Left lung (tissue), 10 donors: ENCODE results near the gene CFC1. TPM values are rescaled to one million over a fixed set of nuclear protein-coding genes. Genes with fewer than 3 reads are reported as not detected.
"Not testable (repeated sequence)": the region's sequence is repeated elsewhere in the genome, so short reads cannot be mapped to it uniquely, and the experiment has no call there.

ENCODE experiments used
- ATAC-seq: fragments of 200-7000 bp; cut with Tn5 transposase; one replicate; pipeline ENCODE4 v1.9.1; 2020; ENCODE audit warnings: moderate library complexity
- DNase-seq, 4 donors: peaks; one replicate each; pipeline ENCODE4 v3.0.0-alpha.2; 2013 to 2020
- H3K27ac ChIP-seq, 2 donors: fragments of 200-600 bp; sonication (generic) in 1 of 2; one replicate each; pipeline versions ENCODE4 v1.5.0 to v1.8.0; 2020 to 2021
- H3K27me3 ChIP-seq, 2 donors: fragments of 200-600 bp; sonication (generic) in 1 of 2; one replicate each; pipeline versions ENCODE4 v1.5.0 to v1.8.0; 2020 to 2021
- H3K36me3 ChIP-seq, 2 donors: fragments of 200-600 bp; sonication (generic) in 1 of 2; one replicate each; pipeline versions ENCODE4 v1.5.0 to v1.8.0; 2020 to 2021
- H3K4me1 ChIP-seq, 2 donors: fragments of 200-600 bp; one replicate each; pipeline ENCODE4 v1.8.0; 2021
- H3K4me3 ChIP-seq, 2 donors: fragments of 200-600 bp; sonication (generic) in 1 of 2; one replicate each; pipeline versions ENCODE4 v1.5.0 to v1.8.0; 2020 to 2021; ENCODE audit warnings: mild to moderate bottlenecking in 1 of 2
- H3K9me3 ChIP-seq, 2 donors: fragments of 200-600 bp; sonication (generic) in 1 of 2; one replicate each; pipeline versions ENCODE4 v1.5.0 to v1.8.0; 2020 to 2021
- intact Hi-C, 2 donors: fragments of 100-400 bp; cut with DNase I; formaldehyde crosslinking; loops; one replicate each; pipeline versions ENCODE4 v1.11.2 to v1.14.2; 2022
- polyA plus RNA-seq, 6 donors: library from polyadenylated mRNA; unstranded; fragments of 120-200 nt; gene quantifications; one replicate each; pipeline ENCODE4 v1.2.1, GENCODE V29; 2013; ENCODE audit not compliant: insufficient read length in 6 of 6
- total RNA-seq, 2 donors: library from RNA; stranded (reverse); fragmentation: NEBNext Ultra II Directional; extraction: Animal tissue kit (Norgen Biotek cat#: 25700); gene quantifications; one replicate each; pipeline ENCODE4 v1.2.1, GENCODE V29; 2021
- donor health status: DM: no; HTN: yes; CAD: no.
- donor health status: DM: no; HTN: no; CAD: no.

Gene CFC1
- total and polyA plus RNA-seq, 8 donors = 4.8 to 10.2 (median 8.0) TPM; not detected in 2

DNA sequence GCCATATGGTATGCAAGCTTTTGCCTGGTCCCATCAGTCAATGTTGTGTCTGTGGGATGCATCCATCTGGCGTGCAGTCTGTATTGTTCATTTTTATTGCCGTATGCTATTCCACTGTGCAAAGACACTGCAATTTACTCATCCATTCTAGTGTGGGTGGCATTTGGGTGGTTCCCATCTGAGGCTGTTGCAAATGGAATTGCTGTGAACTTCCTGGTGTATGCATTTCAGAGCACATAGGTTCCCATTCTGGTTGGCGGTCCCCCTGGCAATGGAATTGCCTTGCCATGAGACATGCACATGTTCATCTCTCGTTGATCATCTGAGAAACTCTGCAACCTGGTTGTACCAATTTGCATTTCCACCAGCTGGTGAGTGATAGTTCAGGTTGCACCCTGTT is 21.8 kb downstream of the CFC1 start:
- ATAC-seq, DNase-seq, H3K27me3 ChIP-seq, intact Hi-C loops, H3K27ac ChIP-seq, H3K4me1 ChIP-seq, H3K9me3 ChIP-seq, H3K4me3 ChIP-seq, H3K36me3 ChIP-seq: not testable (repeated sequence)

DNA sequence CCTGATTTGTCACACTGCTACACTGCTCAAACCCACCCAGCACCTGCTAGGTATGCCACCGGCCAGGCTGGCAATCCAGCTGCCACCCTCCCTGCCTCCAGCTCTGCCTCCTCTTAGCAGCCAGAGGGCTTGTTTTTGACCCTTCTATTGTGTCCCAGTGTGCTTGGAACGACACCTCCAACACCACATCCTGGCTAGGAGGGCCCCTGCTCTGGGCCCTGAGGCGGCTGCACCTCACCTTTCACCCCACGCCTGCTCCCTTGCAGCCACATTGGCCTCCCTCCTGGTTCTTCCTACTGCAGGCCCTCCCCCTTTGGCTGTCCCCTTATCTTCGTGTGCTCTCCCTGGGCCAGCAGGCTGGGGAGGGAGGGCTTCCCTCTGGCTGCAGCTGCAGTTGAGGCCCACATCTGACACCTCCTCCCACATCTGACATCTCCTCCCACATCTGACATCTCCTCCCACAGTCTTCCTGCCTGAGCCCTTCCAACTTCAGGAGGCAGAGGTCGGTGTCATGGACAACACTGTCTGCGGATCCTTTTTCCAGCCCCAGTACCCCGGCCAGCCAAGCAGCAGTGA is 23.1 kb downstream of the CFC1 start:
- H3K9me3 ChIP-seq, H3K36me3 ChIP-seq, H3K4me3 ChIP-seq, H3K4me1 ChIP-seq, H3K27ac ChIP-seq, DNase-seq, intact Hi-C loops, H3K27me3 ChIP-seq: not testable (repeated sequence)
- peak; percentile 32 for ATAC-seq

DNA sequence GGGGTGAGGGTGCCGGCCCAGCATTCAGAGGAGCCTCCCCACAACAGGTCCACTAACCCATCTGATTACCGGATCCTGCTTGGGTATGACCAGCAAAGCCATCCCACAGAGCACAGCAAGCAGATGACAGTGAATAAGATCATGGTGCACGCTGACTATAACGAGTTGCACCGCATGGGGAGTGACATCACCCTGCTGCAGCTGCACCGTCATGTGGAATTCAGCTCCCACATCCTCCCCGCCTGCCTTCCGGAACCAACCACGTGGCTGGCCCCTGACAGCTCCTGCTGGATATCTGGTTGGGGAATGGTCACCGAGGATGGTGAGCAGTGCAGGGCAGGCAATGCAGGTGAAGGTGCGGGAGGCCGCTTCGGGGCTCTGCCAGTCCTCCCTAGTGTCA is 25.1 kb downstream of the CFC1 start:
- H3K27me3 ChIP-seq, DNase-seq, H3K4me1 ChIP-seq, H3K27ac ChIP-seq, ATAC-seq, intact Hi-C loops, H3K36me3 ChIP-seq, H3K9me3 ChIP-seq, H3K4me3 ChIP-seq: not testable (repeated sequence)

DNA sequence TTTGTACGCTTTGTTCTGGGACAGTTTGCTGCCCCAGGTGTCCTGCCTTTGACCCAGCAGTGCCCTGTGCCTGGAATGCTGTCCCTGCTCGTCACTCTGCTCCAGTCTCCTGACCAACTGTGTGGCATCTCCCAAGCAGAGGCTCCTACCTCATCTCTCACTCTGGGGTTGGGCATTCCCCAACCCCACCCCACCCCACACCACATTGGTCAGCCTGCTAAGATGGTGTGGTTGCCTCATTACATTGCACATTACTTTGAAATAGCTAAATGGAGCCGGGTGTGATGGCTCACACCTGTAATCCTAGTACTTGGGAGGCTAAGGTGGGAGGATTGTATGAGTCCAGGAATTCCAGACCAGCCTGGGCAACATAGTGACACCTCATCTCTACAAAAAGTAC is 27.4 kb downstream of the CFC1 start:
- DNase-seq, ATAC-seq, H3K4me1 ChIP-seq, intact Hi-C loops, H3K27me3 ChIP-seq, H3K4me3 ChIP-seq, H3K27ac ChIP-seq, H3K36me3 ChIP-seq, H3K9me3 ChIP-seq: not testable (repeated sequence)

DNA sequence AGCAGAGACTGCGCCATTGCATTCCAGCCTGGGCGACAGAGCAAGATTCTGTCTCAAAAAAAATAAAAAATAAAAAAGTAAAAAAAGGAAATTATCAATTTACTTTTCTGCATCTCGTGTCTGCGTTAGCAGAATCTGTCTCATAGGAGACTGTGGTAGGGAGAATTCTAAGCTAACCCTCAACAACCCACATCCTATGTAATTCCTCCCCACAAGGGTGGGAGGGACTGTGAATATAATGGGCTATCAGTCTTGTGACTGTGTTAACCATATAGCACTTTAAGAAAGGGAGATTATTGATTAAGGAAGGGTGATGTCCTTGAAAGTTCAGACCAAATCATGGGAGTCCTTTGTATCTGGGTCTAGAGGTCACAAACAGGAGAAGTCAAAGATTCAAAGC is 33.2 kb downstream of the CFC1 start:
- H3K4me1 ChIP-seq, DNase-seq, H3K27me3 ChIP-seq, H3K36me3 ChIP-seq, ATAC-seq, intact Hi-C loops, H3K4me3 ChIP-seq, H3K27ac ChIP-seq, H3K9me3 ChIP-seq: not testable (repeated sequence)

DNA sequence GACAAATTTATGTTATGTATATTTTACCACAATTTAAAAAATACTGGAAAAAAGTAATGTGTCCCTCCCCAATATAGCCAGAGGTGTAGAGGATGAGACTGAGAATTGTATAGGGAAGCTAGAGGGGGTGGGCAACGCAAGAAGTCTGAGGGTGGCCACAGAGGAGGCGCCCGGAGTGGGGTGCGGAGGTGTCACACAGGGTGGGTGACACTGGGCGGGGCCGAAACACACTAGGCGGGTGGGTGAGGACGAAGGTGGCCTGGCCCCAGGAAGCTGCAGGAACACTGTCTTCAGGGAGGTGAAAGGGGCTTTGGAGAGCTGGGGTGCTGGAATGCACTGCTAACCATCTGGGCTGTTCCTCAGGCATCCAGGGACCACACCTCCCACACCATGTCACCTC is 42.9 kb downstream of the CFC1 start:
- H3K4me3 ChIP-seq, intact Hi-C loops, H3K36me3 ChIP-seq, H3K27me3 ChIP-seq, DNase-seq, ATAC-seq, H3K4me1 ChIP-seq, H3K27ac ChIP-seq, H3K9me3 ChIP-seq: not testable (repeated sequence)

DNA sequence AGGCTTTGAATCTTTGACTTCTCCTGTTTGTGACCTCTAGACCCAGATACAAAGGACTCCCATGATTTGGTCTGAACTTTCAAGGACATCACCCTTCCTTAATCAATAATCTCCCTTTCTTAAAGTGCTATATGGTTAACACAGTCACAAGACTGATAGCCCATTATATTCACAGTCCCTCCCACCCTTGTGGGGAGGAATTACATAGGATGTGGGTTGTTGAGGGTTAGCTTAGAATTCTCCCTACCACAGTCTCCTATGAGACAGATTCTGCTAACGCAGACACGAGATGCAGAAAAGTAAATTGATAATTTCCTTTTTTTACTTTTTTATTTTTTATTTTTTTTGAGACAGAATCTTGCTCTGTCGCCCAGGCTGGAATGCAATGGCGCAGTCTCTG is 45.2 kb downstream of the CFC1 start:
- intact Hi-C loops, H3K27ac ChIP-seq: not testable (repeated sequence)

DNA sequence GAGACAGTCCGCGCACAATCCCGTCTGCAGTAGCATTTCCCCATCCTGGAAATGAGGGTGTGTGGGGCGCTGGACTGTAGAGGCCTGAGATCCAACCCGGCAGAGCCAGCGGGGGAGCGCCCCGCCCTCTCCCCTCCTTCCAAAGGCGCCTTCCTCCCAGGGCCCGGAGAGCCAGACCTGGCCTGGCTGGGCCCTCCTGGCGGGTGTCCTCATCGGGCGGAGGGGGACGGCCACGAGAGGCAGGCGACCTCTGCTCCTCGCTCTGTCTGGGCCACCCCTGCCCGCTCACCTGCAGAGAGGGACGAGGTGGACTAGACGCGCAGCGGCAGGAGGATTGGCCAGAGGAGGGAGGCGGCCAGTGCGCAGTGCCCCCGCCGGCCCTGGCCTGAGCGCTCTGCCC is 49.9 kb downstream of the CFC1 start:
- H3K9me3 ChIP-seq, H3K4me1 ChIP-seq, intact Hi-C loops, H3K27ac ChIP-seq, H3K36me3 ChIP-seq, DNase-seq, ATAC-seq, H3K4me3 ChIP-seq, H3K27me3 ChIP-seq: not testable (repeated sequence)

More for the DNA sequence above, 45.2 kb downstream of the CFC1 start:
- H3K4me1 ChIP-seq, H3K4me3 ChIP-seq, DNase-seq, H3K9me3 ChIP-seq, ATAC-seq, H3K36me3 ChIP-seq, H3K27me3 ChIP-seq: not testable (repeated sequence)

DNA sequence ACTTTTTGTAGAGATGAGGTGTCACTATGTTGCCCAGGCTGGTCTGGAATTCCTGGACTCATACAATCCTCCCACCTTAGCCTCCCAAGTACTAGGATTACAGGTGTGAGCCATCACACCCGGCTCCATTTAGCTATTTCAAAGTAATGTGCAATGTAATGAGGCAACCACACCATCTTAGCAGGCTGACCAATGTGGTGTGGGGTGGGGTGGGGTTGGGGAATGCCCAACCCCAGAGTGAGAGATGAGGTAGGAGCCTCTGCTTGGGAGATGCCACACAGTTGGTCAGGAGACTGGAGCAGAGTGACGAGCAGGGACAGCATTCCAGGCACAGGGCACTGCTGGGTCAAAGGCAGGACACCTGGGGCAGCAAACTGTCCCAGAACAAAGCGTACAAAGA is 51.0 kb downstream of the CFC1 start:
- H3K27me3 ChIP-seq, ATAC-seq, H3K27ac ChIP-seq, H3K4me1 ChIP-seq, intact Hi-C loops, DNase-seq, H3K36me3 ChIP-seq, H3K9me3 ChIP-seq, H3K4me3 ChIP-seq: not testable (repeated sequence)

DNA sequence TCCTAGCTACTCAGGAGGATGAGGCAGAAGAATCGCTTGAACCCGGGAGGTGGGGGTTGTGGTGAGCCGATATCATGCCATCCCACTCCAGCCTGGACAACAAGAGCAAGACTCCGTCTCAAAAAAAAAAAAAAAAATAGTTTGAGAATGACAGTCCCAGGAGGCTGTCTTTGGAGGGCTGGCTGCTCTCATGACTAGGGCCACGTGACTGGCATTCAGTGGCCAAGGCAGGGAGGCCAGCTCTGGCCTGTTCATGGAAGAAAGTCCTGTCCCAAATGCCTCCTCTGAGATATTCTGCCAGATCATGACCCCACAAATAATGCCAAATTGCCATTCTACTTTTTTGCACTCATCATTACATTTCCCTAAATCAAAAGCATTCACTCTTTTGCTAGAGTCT is 54.4 kb downstream of the CFC1 start:
- H3K27me3 ChIP-seq, H3K27ac ChIP-seq, DNase-seq, H3K4me1 ChIP-seq, H3K4me3 ChIP-seq, H3K9me3 ChIP-seq, H3K36me3 ChIP-seq, ATAC-seq, intact Hi-C loops: not testable (repeated sequence)

DNA sequence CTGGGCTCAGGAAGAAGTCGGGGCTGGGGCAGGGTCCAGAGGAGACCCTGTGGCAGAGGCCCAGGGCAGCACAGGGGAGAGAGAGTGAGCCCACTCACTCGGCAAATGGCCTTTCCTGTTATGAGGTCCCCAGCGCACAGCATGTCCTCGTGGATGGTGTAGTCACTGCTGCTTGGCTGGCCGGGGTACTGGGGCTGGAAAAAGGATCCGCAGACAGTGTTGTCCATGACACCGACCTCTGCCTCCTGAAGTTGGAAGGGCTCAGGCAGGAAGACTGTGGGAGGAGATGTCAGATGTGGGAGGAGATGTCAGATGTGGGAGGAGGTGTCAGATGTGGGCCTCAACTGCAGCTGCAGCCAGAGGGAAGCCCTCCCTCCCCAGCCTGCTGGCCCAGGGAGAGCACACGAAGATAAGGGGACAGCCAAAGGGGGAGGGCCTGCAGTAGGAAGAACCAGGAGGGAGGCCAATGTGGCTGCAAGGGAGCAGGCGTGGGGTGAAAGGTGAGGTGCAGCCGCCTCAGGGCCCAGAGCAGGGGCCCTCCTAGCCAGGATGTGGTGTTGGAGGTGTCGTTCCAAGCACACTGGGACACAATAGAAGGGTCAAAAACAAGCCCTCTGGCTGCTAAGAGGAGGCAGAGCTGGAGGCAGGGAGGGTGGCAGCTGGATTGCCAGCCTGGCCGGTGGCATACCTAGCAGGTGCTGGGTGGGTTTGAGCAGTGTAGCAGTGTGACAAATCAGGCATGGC is 55.4 kb downstream of the CFC1 start:
- H3K27ac ChIP-seq, H3K9me3 ChIP-seq, intact Hi-C loops, H3K4me1 ChIP-seq, H3K27me3 ChIP-seq, H3K4me3 ChIP-seq, H3K36me3 ChIP-seq, DNase-seq: not testable (repeated sequence)
- peak; percentile 30 for ATAC-seq

DNA sequence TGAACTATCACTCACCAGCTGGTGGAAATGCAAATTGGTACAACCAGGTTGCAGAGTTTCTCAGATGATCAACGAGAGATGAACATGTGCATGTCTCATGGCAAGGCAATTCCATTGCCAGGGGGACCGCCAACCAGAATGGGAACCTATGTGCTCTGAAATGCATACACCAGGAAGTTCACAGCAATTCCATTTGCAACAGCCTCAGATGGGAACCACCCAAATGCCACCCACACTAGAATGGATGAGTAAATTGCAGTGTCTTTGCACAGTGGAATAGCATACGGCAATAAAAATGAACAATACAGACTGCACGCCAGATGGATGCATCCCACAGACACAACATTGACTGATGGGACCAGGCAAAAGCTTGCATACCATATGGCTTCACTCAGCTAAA is 56.6 kb downstream of the CFC1 start:
- H3K4me3 ChIP-seq, H3K27ac ChIP-seq, H3K4me1 ChIP-seq, H3K36me3 ChIP-seq, H3K9me3 ChIP-seq, H3K27me3 ChIP-seq, DNase-seq, ATAC-seq, intact Hi-C loops: not testable (repeated sequence)
